ENCODE data around the gene UNCX. TPM values are rescaled to one million over a fixed set of nuclear protein-coding genes. Genes with fewer than 3 reads are reported as not detected.

The UNCX gene
- total RNA-seq, 2 donors from 2014 or later = 0.13 TPM; not detected in 1

DNA sequence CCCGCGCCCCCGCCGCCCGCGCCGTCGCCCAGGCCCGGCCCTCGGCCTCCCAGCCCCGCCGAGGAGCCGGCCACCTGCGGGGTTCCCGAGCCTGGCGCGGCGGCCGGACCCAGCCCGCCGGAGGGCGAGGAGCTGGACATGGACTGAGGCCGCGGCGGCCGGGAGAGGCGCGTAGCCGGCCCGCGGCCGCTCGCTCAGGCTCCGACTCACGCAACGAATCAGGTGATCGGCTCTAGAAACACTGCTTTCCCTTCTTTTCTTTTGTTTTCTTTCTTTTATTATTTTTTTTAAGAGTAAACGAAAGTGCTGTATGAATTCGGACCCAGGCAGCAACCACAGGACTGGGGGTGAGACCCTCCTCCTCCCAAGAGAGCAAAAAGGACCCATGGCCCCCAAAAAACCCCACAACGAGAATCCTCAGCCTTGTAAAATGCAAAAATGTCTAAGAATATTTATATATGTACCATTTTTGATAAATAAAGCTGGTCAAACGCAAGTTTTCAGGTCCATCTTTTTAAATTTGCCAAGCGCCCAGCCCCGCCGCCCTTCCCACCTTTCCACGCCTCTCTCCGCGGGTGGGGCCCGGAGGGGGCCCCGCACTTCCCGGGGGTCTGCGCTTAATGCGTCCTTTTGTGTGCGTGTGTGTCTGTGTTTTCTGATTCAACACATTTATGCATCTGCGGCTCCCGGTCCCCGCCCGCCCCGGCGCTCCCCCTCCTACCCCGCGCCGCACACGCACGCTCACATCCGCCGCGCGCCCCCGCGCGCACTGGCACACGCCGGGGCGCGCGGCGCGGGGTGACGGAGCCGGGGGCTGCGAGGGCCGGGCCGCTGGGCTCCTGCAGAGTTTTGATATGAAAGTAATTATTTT lies 4.4 kb downstream of the UNCX start:
- Mint-ChIP-seq H3K36me3 (ENCODE audit: low read depth) (no peaks in the 10 kb centered on the region), H3K4me1 (peaks cover 18% of the 10 kb centered on the region), H3K9me3 (no peaks in the 10 kb centered on the region), H3K4me3 (no peak overlapping the region), H3K27me3 (ENCODE audit: insufficient read depth) (peaks cover 82% of the 10 kb centered on the region), H3K27ac (no peak overlapping the region)
- Histone ChIP-seq H3K27ac (ENCODE audit: low read depth, low read length) (peak overlapping the region; percentile 61), H3K9me3 (ENCODE audit: control insufficient read depth, low read length) (no peaks in the 10 kb centered on the region), H3K4me3 (ENCODE audit: low read length) (no peak overlapping the region), H3K36me3 (ENCODE audit: control insufficient read depth, insufficient read depth, low read length) (no peaks in the 10 kb centered on the region), H3K9ac (ENCODE audit: extremely low read depth, low read length, poor library complexity, severe bottlenecking) (no peak overlapping the region), H3K27me3 (ENCODE audit: control insufficient read depth, insufficient read depth, low read length, poor library complexity, severe bottlenecking) (peaks cover 92% of the 10 kb centered on the region), H3K4me1 (ENCODE audit: control insufficient read depth, insufficient read depth, low read length) (peaks cover 4% of the 10 kb centered on the region)
- no peak for TF ChIP-seq CTCF (conservative IDR thresholded peaks at IDR 0.05)
- WGBS, 2 experiments (ENCODE audit: insufficient coverage in 1 of 2, insufficient read length in 1 of 2) = 1% methylated on average over 7 to 82 of the region's 83 CpGs
- DNase-seq = peak; percentile 59

- H3K27me3 Mint-ChIP-seq (ENCODE audit: insufficient read depth) = peaks cover 82% of the 10 kb centered on the region
- H3K4me1 Mint-ChIP-seq = peaks cover 16% of the 10 kb centered on the region
- WGBS, 2 experiments (ENCODE audit: insufficient coverage in 1 of 2, insufficient read length in 1 of 2) = 3% methylated on average over 13 to 27 of the region's 29 CpGs
- H3K4me3 Mint-ChIP-seq = no peak overlapping the region
- Histone ChIP-seq H3K27ac (ENCODE audit: low read depth, low read length) (peak overlapping the region; percentile 63), H3K9ac (ENCODE audit: extremely low read depth, low read length, poor library complexity, severe bottlenecking) (no peak overlapping the region), H3K4me3 (ENCODE audit: low read length) (no peak overlapping the region), H3K36me3 (ENCODE audit: control insufficient read depth, insufficient read depth, low read length) (no peaks in the 10 kb centered on the region), H3K27me3 (ENCODE audit: control insufficient read depth, insufficient read depth, low read length, poor library complexity, severe bottlenecking) (peaks cover 93% of the 10 kb centered on the region), H3K4me1 (ENCODE audit: control insufficient read depth, insufficient read depth, low read length) (peaks cover 4% of the 10 kb centered on the region), H3K9me3 (ENCODE audit: control insufficient read depth, low read length) (no peaks in the 10 kb centered on the region)
- no peak for TF ChIP-seq CTCF (conservative IDR thresholded peaks at IDR 0.05)
- no peaks in the 10 kb centered on the region for H3K9me3 Mint-ChIP-seq
- H3K36me3 Mint-ChIP-seq (ENCODE audit: low read depth) = no peaks in the 10 kb centered on the region
- peak; percentile 53 for DNase-seq
- no peak overlapping the region for H3K27ac Mint-ChIP-seq
These were observed 5.1 kb downstream of the UNCX start for GRCh38 chr7:1237704-1238255.

- Histone ChIP-seq H3K36me3 (ENCODE audit: control insufficient read depth, insufficient read depth, low read length) (no peaks in the 10 kb centered on the region), H3K9me3 (ENCODE audit: control insufficient read depth, low read length) (no peaks in the 10 kb centered on the region), H3K4me1 (ENCODE audit: control insufficient read depth, insufficient read depth, low read length) (peaks cover 4% of the 10 kb centered on the region), H3K9ac (ENCODE audit: extremely low read depth, low read length, poor library complexity, severe bottlenecking) (no peak overlapping the region), H3K27me3 (ENCODE audit: control insufficient read depth, insufficient read depth, low read length, poor library complexity, severe bottlenecking) (peaks cover 98% of the 10 kb centered on the region), H3K27ac (ENCODE audit: low read depth, low read length) (peak overlapping the region; percentile 63), H3K4me3 (ENCODE audit: low read length) (no peak overlapping the region)
- TF ChIP-seq CTCF (conservative IDR thresholded peaks at IDR 0.05) = no peak
- 0 to 5% methylated on average over 10 to 21 of the region's 21 CpGs for WGBS, 2 experiments (ENCODE audit: insufficient coverage in 1 of 2, insufficient read length in 1 of 2)
- DNase-seq = peak; percentile 70
- no peak overlapping the region for H3K4me3 Mint-ChIP-seq
- no peaks in the 10 kb centered on the region for H3K9me3 Mint-ChIP-seq
- peaks cover 87% of the 10 kb centered on the region for H3K27me3 Mint-ChIP-seq (ENCODE audit: insufficient read depth)
- H3K36me3 Mint-ChIP-seq (ENCODE audit: low read depth) = no peaks in the 10 kb centered on the region
- H3K27ac Mint-ChIP-seq = no peak overlapping the region
- H3K4me1 Mint-ChIP-seq = peaks cover 16% of the 10 kb centered on the region
These were observed 5.8 kb downstream of the UNCX start for GRCh38 chr7:1238450-1238882.
